Panc1 (cell line): ENCODE measurements around the gene PTGFRN. TPM values are rescaled to one million over a fixed set of nuclear protein-coding genes. Genes with fewer than 3 reads are reported as not detected.

Experiments used
- ATAC-seq: fragments of 200-7000 bp; cut with Tn5 transposase; 2 replicates; pipeline ENCODE4 v1.9.1; 2020; ENCODE audit warnings: mild to moderate bottlenecking, moderate library complexity
- BruUV-seq: library from RNA; stranded (reverse); fragments of 400-500 nt; replicated peaks from 2 replicates; lab custom pipeline; 2021; lab: Mats Ljungman, UMichigan
- CTCF ChIA-PET: fragments of 300-600 bp; sonication (Branson Sonifier 250); formaldehyde crosslinking; loops from one replicate; lab custom pipeline; 2022; ENCODE audit warnings: antibody characterized with exemption; lab: Charles Lee
- POLR2A ChIA-PET: fragments of 300-600 bp; sonication (Branson Sonifier 250); formaldehyde crosslinking; loops from one replicate; lab custom pipeline; 2022; ENCODE audit warnings: antibody characterized with exemption; lab: Charles Lee
- DNase-seq: peaks from one replicate; pipeline ENCODE4 v3.0.0-alpha.2; 2010; ENCODE audit warnings: low read depth, low spot score
- H3K27ac ChIP-seq: 2 replicates; pipeline ENCODE4 v1.5.1; 2011; ENCODE audit warnings: mild to moderate bottlenecking, low read length, inconsistent platforms
- H3K27me3 ChIP-seq: fragments of 200-500 bp; sonication (Bioruptor generic); 2 replicates; pipeline ENCODE4 v1.6.0; 2014; ENCODE audit warnings: low read length, inconsistent platforms; ENCODE audit not compliant: control insufficient read depth, insufficient read depth
- H3K36me3 ChIP-seq: fragments of 200-500 bp; sonication (Bioruptor generic); 2 replicates; pipeline ENCODE4 v1.5.1; 2014; ENCODE audit warnings: inconsistent platforms, mild to moderate bottlenecking, low read length, moderate library complexity; ENCODE audit not compliant: control insufficient read depth, insufficient read depth
- H3K4me1 ChIP-seq: 2 replicates; pipeline ENCODE4 v1.5.1; 2011; ENCODE audit warnings: inconsistent platforms, mild to moderate bottlenecking, low read length, moderate library complexity; ENCODE audit not compliant: control insufficient read depth, insufficient read depth
- H3K4me3 ChIP-seq, 2 experiments: 2 replicates each; pipeline ENCODE4 v1.5.1; 2011 to 2012; ENCODE audit warnings: low read depth in 2 of 2, low read length in 2 of 2, mild to moderate bottlenecking in 2 of 2, inconsistent platforms in 1 of 2, moderate library complexity in 1 of 2
- H3K9me3 ChIP-seq: fragments of 200-500 bp; sonication (Bioruptor generic); 2 replicates; pipeline ENCODE4 v1.5.1; 2014; ENCODE audit warnings: low read depth, mild to moderate bottlenecking, inconsistent platforms, low read length, moderate library complexity; ENCODE audit not compliant: control insufficient read depth, insufficient read depth
- POLR2AphosphoS5 ChIP-seq: IDR thresholded peaks from 2 replicates; pipeline ENCODE4 v1.6.1; 2012; ENCODE audit warnings: mild to moderate bottlenecking, low read depth, low read length, moderate library complexity
- SIN3A ChIP-seq: IDR thresholded peaks from 2 replicates; pipeline ENCODE4 v1.6.1; 2012; ENCODE audit warnings: low read depth, mild to moderate bottlenecking, low read length, moderate library complexity, borderline replicate concordance; ENCODE audit not compliant: insufficient read depth
- TCF7L2 ChIP-seq: IDR thresholded peaks from 2 replicates; pipeline ENCODE4 v1.6.1; 2011; ENCODE audit warnings: mild to moderate bottlenecking, low read depth, low read length, inconsistent platforms
- in situ Hi-C: cut with HindIII; loops from 2 replicates; pipeline ENCODE4 v1.10.0; 2016; ENCODE audit warnings: low sequenced_read_pairs, low pct_unique_long_range_greater_than_20kb
- intact Hi-C: fragments of 100-400 bp; cut with micrococcal nuclease; formaldehyde crosslinking; loops from one replicate; pipeline ENCODE4 v1.10.0; 2022; ENCODE audit not compliant: unreplicated experiment
- total RNA-seq: library from RNA; stranded (reverse); gene quantifications from one replicate; pipeline ENCODE4 v1.2.1, GENCODE V29; 2021; ENCODE audit not compliant: unreplicated experiment
- TF ChIP-seq, protein P1 (sequence below): fragments of 450-650 bp; IDR thresholded peaks from 2 replicates; pipeline ENCODE4 v1.5.1; 2017; ENCODE audit warnings: mild to moderate bottlenecking
- TF ChIP-seq, protein P2 (sequence below), 2 experiments: IDR thresholded peaks; 2 replicates each; pipeline ENCODE4 v1.6.1; 2011 to 2012; ENCODE audit warnings: low read depth in 2 of 2, control low read depth in 1 of 2, low read length in 1 of 2, mild to moderate bottlenecking in 1 of 2, moderate library complexity in 1 of 2; ENCODE audit not compliant: insufficient read depth in 1 of 2

The PTGFRN gene
- total RNA-seq, 1 experiment from 2014 or later: 5.2 TPM

DNA sequence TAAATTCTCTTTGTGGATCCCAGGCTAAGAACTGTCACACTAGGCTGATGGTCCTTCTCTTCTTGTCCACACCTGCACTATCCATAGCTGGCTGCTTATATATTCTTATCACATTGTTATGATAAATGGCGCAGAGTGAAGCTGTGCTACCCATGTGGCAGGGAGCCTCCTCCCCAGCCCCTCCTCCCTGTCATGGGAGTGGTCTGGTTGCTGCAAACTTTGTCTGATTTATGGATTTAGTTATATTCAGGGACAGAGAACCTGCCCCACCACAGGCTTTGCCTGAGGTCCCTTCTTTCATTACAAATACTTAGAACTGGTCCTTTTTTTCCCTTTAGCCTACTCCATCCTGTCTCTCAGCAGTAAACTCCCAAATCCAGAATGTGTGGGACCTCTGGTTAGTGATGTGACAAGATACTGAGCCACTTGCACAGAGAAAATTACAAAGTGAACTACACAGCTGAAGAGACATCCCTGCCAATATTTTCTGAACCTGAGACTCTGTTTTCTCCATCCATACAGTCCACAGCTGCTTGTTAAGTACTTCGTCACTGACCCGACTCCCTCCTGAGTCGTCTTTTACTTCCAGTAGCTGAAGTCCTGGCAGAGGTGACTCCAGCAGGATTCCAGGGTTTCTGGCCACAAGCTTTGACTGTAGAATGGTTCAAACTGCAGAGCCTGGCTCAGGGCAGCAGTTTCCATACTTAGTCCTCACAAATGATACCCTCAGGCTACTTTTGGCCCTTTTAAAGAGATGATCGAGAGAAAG lies 37.6 kb downstream of the PTGFRN start:
- Histone ChIP-seq H3K36me3 (no peaks in the 10 kb centered on the region), H3K27me3 (no peaks in the 10 kb centered on the region), H3K4me3 (no peak overlapping the region), H3K9me3 (no peaks in the 10 kb centered on the region), H3K27ac (no peak overlapping the region), H3K4me1 (no peaks in the 10 kb centered on the region)
- ChIA-PET CTCF (no interaction called here), POLR2A (no interaction called here)
- in situ Hi-C loops (no loop called here), intact Hi-C loops (no loop called here)
- BruUV-seq: no TSS peak
- TF ChIP-seq TCF7L2: no peak
- TF ChIP-seq, protein P1, sequence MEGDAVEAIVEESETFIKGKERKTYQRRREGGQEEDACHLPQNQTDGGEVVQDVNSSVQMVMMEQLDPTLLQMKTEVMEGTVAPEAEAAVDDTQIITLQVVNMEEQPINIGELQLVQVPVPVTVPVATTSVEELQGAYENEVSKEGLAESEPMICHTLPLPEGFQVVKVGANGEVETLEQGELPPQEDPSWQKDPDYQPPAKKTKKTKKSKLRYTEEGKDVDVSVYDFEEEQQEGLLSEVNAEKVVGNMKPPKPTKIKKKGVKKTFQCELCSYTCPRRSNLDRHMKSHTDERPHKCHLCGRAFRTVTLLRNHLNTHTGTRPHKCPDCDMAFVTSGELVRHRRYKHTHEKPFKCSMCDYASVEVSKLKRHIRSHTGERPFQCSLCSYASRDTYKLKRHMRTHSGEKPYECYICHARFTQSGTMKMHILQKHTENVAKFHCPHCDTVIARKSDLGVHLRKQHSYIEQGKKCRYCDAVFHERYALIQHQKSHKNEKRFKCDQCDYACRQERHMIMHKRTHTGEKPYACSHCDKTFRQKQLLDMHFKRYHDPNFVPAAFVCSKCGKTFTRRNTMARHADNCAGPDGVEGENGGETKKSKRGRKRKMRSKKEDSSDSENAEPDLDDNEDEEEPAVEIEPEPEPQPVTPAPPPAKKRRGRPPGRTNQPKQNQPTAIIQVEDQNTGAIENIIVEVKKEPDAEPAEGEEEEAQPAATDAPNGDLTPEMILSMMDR: no peak
- TF ChIP-seq, protein P2, sequence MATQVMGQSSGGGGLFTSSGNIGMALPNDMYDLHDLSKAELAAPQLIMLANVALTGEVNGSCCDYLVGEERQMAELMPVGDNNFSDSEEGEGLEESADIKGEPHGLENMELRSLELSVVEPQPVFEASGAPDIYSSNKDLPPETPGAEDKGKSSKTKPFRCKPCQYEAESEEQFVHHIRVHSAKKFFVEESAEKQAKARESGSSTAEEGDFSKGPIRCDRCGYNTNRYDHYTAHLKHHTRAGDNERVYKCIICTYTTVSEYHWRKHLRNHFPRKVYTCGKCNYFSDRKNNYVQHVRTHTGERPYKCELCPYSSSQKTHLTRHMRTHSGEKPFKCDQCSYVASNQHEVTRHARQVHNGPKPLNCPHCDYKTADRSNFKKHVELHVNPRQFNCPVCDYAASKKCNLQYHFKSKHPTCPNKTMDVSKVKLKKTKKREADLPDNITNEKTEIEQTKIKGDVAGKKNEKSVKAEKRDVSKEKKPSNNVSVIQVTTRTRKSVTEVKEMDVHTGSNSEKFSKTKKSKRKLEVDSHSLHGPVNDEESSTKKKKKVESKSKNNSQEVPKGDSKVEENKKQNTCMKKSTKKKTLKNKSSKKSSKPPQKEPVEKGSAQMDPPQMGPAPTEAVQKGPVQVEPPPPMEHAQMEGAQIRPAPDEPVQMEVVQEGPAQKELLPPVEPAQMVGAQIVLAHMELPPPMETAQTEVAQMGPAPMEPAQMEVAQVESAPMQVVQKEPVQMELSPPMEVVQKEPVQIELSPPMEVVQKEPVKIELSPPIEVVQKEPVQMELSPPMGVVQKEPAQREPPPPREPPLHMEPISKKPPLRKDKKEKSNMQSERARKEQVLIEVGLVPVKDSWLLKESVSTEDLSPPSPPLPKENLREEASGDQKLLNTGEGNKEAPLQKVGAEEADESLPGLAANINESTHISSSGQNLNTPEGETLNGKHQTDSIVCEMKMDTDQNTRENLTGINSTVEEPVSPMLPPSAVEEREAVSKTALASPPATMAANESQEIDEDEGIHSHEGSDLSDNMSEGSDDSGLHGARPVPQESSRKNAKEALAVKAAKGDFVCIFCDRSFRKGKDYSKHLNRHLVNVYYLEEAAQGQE (IDR thresholded peaks at IDR 0.05; ENCODE audit: insufficient read depth in 1 of 2, low read depth in 2 of 2, low read length in 1 of 2): no peak
- no peak for TF ChIP-seq SIN3A
- no peak for TF ChIP-seq POLR2AphosphoS5
- no peak for DNase-seq
- ATAC-seq: no peak

DNA sequence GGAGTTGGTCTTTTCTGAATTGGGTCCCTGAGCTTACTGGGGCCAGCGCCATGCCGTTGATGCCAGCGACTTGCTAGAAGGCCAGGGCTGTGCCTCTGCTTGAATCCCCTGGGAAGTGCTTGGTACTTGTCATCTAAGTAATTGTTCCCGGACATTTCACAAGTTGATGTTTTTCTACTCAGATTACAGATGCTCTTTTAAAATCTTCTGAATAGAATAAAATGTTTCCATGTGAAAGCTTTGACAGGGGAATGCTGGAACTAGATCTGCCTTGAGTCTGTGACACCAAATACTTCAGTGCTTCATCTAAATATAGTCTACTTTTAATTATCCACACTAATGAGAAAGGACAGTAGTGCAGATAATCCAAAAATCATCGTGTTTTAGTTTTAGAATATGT lies 38.3 kb downstream of the PTGFRN start:
- no peaks in the 10 kb centered on the region for H3K36me3 ChIP-seq
- no peak overlapping the region for H3K4me3 ChIP-seq
- intact Hi-C loops: no loop called here
- TF ChIP-seq TCF7L2 (no peak), SIN3A (no peak), POLR2AphosphoS5 (no peak)
- TF ChIP-seq, protein P1: no peak
- TF ChIP-seq, protein P2 (IDR thresholded peaks at IDR 0.05; ENCODE audit: insufficient read depth in 1 of 2, low read depth in 2 of 2, low read length in 1 of 2): no peak
- no peak overlapping the region for H3K27ac ChIP-seq
- no peaks in the 10 kb centered on the region for H3K4me1 ChIP-seq
- no TSS peak for BruUV-seq
- ChIA-PET CTCF (no interaction called here), POLR2A (no interaction called here)
- in situ Hi-C loops: no loop called here
- no peak for ATAC-seq
- no peak for DNase-seq
- H3K27me3 ChIP-seq: no peaks in the 10 kb centered on the region
- no peaks in the 10 kb centered on the region for H3K9me3 ChIP-seq
